HG03139 (cell line): ENCODE measurements around the gene PCNX3.

Experiments
- ATAC-seq: cut with Tn5 transposase; IDR thresholded peaks from one replicate; pipeline ENCODE4 v1.9.1; 2021; ENCODE audit not compliant: unreplicated experiment

Gene PCNX3

DNA sequence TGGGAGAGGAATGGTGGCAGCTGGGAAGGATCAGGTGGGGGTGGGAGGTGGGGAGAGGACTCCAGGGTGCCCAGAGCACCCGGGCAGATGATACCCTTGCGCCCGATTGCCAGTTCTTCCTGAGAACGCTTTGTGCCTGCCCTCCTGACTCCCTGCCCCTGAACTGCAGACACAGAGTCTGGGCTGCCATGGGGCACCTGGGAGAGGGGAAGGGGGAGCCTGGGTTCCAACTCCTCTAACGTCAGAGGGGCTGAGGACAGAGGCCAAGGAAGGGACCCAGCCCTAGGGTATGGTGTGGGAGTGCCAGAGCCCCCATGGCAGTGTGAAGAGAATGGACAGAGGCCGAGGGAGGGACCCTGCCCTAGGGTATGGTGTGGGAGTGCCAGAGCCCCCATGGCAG lies 19.1 kb upstream of the PCNX3 start:
- no peak for ATAC-seq

DNA sequence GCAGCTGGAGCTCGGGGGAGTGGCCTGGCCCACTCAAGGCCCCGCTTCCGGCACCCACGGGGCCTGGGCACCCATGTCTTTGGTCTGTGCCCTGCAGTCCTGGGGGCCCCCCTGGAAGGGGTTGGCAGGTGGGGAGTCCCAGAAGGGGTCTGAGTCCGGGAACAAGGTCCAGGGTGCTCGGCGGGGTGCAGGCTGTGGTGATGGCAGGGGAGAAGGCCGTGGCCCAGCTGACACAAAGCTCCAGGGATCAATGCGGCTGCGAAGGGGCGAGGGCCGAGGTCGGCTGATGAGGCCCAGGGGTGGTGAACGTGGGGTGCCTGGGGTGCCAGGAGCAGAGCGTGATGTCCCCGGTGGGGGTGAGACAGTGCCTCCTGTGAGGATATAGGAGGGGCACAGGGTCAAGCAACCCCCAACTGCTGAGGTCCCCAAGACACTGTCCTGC lies 17.3 kb upstream of the PCNX3 start:
- no peak for ATAC-seq

DNA sequence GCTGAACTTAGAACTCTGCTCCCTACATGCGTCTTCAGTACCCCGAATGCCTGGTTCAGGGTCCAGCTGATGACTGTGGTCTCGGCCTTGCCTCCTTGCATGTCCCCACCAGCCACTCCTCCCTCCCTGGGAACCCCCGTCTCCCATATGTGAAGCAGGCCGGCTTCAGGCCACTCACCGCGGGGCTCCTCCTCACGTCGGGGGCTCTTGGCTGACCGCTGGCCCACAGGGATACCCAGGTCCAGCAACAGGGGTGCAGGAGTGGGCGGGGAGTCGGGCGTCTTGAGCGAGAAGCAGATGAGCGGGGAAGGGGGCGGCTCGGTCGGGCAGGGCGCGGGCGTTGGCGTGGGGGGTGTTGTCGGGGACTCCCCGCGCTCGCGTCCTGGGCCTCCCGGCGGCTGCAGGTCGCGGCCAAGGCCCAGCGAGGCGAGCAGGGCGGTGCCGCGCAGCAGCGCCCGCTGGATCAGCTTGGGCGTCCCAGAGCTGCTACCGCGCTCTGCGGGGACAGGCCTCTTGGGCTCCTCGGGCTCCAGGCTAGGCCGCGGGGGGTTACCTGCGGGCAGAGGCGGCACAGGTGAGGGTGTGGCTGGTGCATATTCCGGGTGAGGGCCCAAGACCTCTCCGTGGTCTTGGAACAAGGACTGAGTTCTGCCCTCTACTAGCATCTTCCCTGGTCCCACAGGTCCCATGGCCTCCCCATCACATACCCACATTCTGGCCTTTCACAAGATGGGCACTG lies 16.2 kb upstream of the PCNX3 start:
- no peak for ATAC-seq

DNA sequence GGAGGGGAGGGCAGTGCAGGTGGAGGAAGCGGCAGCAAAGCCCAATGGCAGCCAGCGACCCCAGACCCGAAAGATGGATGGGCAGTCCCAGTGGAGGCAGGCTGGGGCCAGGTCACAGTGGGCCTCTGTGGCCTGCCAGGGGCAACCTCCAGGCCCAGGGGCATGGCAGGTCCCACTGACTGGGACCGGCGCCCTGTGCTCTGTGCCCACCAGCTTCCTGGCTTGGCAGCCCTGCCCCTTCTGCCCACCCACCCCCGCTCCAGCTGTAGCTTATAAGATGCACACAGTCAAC lies 15.7 kb upstream of the PCNX3 start:
- ATAC-seq, result no peak

DNA sequence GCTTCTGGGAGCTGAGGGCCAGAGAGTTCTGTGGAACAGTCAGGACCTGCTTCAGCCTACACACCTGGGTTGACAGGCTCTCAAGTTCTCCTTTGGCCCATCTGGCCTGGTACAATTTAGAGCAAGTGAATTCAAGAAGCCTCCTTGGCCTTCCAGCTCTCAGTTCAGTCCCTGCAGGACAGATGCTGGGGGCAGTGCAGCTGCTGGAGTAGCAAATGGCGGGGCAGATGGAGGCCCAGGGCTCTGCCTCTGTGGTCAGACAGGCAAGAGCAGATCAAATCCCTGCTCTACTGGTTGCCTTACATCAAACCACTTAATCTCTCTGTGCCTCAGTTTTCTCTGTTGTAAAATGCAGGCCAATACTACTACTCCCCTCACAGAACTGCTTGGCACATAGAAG lies 11.3 kb upstream of the PCNX3 start:
- no peak for ATAC-seq

DNA sequence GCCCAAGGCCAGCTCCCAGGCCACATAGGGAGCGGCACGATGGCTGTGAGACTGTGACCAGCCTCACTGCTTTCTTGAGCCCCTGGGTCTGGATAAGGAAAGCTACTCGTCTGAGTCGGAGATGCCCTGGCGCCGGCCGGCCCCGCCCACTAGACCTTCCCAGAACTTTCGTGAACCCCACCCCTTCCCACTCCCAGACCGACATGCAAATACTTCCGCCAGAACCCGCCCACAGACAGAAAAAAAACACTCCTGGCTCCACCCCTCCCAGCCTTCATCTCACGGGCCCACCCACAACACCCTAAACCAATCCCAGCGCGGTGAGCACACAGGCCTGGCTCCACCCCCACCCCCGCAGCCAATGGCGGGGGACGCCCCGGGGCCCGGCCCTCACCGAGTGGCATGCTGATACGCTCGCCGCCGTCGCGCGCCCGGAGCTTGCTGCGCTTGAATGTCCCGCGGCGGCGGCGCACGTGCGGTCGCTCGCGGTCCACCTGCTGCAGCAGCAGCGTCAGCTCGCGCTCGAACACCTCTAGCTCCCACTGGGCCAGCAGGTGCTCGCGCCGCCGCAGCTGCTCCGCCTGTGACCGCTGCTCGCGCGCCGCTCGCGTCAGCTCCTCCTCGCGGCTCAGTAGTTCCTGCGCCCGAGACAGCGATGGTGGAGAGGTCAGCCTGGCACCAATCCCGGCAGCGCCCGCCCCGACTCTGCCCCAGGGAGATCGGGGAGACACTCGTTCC lies 8.5 kb upstream of the PCNX3 start:
- ATAC-seq, result no peak

DNA sequence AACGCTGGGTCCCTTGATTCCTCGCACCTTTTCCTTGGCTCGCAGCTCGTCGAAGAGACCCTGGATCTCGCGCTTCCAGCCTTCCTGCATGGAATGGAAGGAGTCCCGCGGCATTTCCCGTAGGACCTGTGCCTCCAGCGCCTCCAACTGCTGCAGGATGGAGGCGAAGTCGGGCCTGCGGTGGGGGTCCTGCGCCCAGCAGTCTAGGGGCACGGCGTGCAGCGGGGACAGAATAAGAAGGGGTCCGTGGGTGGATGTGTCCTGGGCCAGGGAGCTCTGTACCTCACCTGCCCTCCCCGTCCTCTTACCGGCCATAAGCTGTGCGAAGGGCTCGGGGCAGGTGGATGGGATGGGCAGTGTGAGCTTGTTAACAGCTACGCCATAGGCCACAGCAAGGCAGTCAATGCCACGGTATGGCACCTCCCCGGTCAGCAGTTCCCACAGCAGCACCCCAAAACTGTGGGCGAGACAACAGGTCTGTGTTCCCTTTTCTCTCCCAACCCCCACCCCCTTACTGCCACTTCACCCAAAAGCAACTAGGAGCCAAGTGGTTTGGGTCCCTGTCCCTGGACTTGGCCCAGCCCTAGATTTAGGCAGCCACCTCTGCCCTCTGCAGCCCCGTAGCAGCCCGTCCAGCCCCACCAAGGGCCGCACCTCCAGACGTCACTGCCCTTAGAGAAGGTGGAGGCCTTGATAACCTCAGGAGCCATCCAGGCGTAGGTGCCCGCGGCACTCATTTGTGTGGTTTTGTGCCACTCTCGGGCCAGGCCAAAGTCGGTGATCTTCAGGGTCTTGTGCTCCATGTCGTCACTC lies 7.8 kb upstream of the PCNX3 start:
- no peak for ATAC-seq

DNA sequence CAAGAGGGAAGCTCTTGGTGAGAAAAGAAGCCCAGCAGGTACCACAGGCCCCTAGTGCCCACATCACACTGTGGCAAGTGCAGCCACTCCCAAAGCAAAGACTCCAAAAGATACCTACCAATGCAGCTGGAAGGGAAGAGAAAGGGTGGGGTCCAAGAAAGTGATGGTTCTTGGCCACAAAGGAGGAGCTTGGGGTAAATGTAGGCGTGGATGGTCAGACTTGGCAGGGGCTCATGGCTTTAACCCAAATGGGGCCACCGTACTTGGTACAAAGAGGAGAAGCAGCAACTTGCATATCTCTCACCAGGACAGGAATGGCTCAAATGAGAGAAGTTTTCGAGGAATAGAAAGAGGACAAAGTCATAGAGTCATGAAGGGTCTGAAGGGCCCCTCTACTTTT lies 6.3 kb upstream of the PCNX3 start:
- ATAC-seq, result no peak

DNA sequence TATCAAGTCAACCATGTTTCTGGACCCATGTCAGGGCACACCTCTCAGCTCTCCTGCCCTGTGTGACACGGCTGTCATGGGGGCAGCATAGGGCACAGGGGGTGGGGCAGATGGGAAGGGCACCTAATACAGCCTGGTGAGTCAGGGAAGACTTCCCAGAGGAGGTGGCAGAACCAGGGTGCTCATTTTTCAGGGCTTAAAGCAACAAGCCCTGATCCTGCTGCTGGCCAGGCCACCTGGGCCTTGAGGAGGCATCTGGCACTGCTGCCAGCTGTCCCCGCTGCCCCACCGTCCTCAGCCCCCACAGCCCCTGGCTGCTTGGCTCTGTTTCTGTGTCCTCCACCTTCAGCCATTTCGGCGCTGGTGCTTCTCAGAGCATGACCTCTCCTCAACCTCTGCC lies 5.9 kb upstream of the PCNX3 start:
- no peak for ATAC-seq

DNA sequence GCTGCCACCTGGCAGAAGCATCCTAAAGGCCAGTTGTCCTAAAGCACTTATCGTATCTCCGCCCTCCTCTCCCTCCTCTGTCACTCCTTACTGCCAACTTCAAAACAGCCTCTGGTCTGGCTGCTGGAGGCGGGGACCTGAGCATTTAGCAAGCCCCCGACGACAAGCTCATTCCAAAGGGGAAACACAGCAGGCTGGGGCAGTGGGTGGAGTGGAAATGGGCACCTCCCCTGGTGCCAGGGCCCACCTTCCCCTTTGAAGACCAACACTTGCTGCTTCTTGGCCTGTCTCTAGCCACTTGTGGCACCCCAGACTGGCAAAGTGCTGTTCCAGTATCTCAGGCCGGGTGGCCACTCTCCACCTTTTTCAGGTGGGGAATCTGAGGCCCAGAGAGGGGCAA lies 5.2 kb upstream of the PCNX3 start:
- no peak for ATAC-seq

DNA sequence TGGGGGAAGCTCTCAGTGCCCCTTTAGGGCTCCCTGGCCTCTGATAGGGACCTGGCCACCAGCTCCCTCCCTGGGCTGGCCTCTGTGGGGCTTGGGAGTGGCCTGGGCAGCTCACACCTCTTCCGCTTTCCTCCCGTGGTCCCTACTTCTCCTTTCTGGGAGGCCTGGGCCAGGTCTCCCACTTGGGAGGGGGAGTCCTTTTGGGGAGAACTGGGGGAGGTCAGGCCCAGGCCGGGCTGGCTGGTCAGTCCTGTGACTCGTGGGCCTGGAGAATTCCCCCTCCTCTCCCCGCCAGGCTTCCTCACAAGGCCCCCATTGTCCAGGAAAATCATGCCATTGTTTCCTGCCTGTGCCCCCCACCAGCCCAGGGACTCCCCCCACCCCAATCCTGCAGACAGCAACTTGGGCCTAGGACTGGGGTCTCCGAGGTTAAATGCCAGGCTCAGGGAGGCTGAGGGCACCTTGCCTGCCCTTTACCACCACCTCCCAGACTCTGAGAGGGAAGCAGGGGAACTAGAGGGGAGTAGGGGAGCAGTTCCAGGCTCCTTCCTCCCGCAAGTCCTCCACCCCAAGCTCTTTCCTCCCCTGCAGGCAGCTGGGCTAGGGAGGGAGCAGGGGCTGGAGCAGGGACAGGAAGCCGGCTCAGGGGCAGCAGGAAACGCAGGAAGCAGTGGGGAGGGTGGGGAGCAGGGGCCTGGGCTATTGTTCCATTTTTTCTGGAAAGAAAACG lies 4.4 kb upstream of the PCNX3 start:
- no peak for ATAC-seq

DNA sequence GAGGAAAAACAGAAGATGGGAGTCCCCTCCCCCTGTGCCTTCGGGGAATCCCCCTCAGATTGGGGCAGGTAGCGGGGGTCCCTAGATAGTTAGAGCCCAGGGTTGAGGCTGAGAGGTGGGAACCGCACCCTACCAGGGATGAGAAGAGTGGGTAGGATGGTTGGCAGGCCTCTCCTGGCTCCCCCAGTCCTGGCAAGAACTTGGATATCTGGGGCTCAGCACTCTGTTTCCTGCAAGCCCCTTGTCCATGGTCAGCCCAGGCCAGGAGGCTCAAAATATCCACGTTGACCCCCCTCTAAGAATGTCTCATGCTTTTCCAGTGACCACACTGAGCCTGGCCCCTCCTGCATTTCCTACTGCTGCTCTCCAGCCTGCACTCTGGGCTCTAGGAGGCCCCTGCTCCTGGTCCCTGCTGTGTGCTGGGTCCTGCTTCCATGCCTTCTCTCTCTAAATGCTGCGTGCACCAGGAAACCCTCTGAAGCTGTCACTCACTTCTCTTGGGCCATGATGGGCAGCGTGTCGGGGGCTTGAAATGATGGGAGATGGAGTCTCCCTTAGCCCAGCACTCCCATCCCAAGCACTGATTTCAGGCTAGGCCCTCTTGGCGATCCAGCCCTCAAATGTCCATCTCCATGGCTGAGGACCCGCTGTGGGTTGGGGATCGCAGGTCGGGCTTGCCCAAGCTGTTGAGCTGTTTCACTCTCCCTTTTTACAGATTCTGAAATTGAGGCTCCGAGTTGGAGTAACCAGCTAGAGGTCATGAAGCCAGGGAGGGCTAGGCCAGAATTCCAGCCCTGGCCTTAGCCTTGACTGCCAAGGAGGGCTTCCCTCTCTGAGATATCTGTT lies 3.6 kb upstream of the PCNX3 start:
- no peak for ATAC-seq

DNA sequence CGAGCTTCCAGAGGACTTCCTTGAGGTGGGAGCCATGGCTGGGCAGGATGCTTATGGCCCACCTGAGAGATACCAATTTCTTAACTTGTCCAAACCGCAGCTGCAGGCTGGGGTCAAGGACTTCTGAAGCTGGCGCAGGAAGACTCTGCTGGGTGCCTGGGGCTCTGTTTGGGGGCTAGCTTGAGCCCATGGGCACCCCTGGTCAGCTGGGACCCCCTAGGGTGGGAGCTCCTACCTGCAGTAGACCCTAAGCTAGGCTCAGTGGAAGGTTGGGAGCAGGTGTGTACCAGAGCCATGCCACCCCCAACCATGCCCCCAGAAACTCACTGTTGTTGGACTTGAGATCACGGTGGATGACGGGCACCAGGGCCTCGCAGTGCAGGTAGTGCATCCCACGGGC lies 2.9 kb upstream of the PCNX3 start:
- no peak for ATAC-seq

DNA sequence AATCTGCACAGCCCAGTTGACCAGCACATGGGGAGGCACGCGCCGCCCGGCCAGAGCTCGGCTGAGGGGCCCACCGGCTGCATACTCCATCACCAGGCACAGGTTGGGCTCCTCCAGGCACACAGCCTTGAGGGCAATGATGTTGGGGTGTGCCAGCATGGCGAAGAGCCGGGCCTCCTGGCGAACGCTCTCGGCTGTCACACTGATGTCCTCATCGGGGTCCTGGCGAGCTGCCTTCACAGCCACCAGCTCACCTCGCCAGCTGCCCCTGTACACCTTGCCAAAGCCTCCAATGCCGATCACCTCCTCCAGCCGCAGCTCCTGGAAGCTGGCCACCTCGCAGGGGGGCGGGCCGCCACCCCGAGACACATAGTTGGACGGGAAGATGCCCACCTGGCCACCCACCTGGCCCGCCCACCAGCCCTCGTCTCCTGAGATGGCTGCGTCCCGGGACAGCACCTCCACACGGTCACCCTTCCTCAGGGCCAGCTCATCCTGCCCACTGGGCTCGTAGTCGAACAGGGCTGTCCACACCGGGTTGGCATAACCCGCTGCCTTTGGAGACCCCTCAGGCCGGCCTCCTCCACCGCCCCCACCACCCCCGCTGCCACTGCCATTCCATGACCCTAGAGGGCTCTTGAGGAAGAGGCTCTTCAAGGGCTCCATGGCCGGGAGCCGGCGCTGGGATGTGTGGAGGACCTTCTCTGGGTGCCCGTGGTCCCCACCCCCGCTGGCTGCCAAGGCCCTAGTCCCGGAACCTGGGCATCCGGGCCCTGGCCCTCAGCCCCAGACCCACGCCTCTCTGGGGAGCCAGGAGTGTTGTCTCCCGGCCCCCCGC lies 2.3 kb upstream of the PCNX3 start:
- no peak for ATAC-seq

DNA sequence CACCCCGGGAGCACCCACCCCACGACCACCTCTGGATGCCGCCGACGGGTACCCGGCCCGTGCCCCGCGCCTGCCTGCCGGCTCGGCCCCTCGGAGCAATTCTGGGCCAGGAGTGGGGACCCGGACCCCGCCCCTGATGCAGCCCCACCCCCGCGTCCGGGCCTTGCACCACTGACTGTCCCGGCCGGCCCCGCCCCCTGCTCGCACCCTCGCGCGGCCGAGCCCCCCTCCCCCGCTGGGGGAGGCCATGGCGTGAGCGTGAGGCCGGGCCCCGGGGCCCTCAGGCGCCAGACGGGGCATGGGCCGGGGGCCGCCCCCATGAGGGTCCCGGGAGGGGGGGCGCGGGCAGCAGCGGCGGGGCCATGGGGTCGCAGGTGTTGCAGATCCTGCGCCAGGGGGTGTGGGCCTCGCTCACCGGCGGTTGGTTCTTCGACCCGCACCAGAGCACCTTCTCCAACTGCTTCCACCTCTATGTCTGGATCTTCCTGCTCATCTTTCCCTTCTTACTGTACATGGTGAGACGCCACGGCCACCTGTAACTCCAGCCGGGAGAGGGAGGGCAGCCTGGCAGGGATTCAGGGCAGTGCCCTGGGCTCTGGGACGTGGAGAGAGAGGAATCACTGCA lies 486 bp downstream of the PCNX3 start:
- peak; percentile 3 for ATAC-seq

DNA sequence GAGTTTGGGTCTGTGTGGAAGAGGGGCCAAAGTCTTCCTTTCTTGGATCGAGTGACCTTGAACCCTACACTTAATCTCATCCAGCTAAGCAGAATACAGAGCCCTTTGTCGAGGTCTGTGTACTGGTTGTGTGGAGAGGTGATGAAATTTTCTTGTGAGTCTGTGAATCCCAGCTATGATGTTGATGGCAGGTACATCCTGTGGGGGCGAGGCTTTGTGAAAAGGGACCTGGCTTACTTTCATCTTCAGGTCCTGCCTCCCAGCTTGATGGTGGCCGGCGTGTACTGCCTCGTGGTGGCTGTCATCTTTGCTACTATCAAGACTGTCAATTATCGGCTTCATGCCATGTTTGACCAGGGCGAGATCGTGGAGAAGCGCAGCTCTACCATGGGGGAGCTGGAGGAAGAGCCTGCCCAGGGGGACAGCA lies 1.0 kb downstream of the PCNX3 start:
- ATAC-seq, result no peak

DNA sequence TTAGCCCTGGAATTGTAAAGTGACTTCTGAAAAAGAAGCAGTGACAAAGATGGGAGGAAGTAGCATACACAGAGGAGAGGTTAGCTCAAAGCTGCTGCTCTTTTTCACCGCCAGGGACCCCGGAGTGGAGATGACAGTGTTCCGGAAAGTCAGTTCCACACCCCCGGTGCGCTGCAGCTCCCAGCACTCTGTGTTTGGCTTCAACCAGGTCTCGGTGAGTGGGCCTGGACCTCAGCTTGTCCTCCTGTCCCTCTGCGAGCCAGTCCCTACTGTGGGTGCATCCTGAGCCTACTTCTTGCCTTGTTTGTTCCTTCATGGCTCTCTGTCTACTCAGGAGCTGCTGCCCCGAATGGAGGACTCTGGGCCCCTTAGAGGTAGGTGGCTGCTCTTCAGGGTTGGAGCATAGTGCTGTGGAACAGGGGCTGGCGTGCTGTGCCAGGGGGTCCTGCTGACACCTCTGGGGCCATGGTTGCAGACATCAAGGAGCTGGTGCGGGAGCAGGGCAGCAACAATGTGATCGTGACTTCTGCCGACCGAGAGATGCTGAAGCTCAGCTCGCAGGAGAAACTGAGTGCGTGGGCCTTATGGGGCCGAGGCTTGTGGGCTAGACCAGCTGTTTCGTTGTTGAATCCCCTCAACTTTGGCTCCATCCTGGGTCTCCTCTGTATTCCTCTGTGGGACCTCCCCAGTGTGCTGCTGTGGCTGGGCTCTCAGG lies 1.7 kb downstream of the PCNX3 start:
- no peak for ATAC-seq

DNA sequence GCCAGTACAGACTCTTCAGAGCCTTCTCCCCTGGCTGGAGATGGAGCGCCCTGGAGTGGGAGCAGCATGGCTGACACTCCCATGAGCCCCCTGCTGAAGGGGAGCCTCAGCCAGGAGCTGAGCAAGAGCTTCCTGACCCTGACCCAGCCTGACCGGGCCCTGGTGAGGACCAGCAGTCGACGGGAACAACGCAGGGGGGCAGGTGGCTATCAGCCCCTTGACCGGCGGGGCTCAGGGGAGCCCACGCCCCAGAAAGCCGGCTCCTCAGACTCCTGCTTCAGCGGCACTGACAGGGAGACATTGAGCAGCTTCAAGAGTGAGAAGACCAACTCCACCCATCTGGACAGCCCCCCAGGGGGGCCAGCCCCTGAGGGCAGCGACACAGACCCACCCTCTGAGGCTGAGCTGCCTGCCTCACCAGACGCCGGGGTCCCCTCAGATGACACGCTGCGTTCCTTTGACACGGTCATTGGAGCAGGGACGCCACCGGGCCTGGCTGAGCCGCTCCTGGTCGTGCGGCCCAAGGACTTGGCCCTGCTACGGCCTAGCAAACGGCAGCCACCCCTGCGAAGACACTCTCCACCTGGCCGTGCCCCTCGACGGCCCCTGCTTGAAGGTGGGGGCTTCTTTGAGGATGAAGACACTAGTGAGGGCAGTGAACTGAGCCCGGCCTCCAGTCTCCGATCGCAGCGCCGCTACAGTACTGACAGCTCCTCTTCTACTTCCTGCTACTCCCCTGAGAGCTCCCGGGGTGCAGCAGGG lies 2.6 kb downstream of the PCNX3 start:
- no peak for ATAC-seq
